Nephron progenitor cell (in vitro differentiated cells): ENCODE results near the gene ABHD13.

ENCODE experiments used
- DNase-seq: peaks from one replicate; pipeline ENCODE4 v3.0.0; 2021
- H3K27ac Mint-ChIP-seq: 2 replicates; pipeline ENCODE4 v1.8.0; 2021; ENCODE audit warnings: mild to moderate bottlenecking, moderate library complexity, mixed read lengths
- H3K27me3 Mint-ChIP-seq: 2 replicates; pipeline ENCODE4 v1.8.0; 2021; ENCODE audit warnings: mild to moderate bottlenecking, low read depth, mixed read lengths; ENCODE audit not compliant: poor library complexity
- H3K36me3 Mint-ChIP-seq: 2 replicates; pipeline ENCODE4 v1.8.0; 2021; ENCODE audit warnings: low read depth, mixed read lengths
- H3K4me1 Mint-ChIP-seq: 2 replicates; pipeline ENCODE4 v1.8.0; 2021; ENCODE audit warnings: mixed read lengths
- H3K4me3 Mint-ChIP-seq: 2 replicates; pipeline ENCODE4 v1.8.0; 2021; ENCODE audit warnings: mild to moderate bottlenecking, moderate library complexity, mixed read lengths
- H3K9me3 Mint-ChIP-seq: 2 replicates; pipeline ENCODE4 v1.8.0; 2021; ENCODE audit warnings: mild to moderate bottlenecking, moderate library complexity, mixed read lengths
- TF ChIP-seq, protein P1 (sequence below): fragments of 200-600 bp; sonication (generic); IDR thresholded peaks from 2 replicates; pipeline ENCODE4 v1.5.0; 2021; ENCODE audit warnings: antibody characterized with exemption

The ABHD13 gene

DNA sequence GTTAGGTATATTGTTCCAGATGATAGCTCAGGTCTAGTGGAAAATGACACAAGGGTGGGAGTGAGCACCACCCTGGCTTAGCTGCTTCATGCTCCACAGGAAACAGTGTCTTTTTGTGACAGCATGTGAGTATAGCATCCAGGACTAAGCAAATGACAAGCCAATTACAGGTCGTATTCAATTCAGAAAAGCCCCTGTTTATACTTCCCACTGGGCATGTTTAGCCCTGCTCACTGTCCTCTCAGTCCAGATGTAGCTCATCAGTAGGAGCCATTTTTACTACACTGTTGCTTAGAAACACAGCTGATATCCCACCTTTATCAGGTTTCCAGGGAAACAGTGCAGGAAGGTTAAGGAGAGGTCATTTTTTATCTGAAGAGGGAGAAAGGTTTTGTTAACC is 8.0 kb downstream of the ABHD13 start:
- H3K27me3 Mint-ChIP-seq, result no peaks in the 10 kb centered on the region
- no peak overlapping the region for H3K4me3 Mint-ChIP-seq
- no peaks in the 10 kb centered on the region for H3K9me3 Mint-ChIP-seq
- peaks cover 11% of the 10 kb centered on the region for H3K36me3 Mint-ChIP-seq
- no peak for DNase-seq
- peak overlapping the region; percentile 11 for H3K27ac Mint-ChIP-seq
- TF ChIP-seq, protein P1, sequence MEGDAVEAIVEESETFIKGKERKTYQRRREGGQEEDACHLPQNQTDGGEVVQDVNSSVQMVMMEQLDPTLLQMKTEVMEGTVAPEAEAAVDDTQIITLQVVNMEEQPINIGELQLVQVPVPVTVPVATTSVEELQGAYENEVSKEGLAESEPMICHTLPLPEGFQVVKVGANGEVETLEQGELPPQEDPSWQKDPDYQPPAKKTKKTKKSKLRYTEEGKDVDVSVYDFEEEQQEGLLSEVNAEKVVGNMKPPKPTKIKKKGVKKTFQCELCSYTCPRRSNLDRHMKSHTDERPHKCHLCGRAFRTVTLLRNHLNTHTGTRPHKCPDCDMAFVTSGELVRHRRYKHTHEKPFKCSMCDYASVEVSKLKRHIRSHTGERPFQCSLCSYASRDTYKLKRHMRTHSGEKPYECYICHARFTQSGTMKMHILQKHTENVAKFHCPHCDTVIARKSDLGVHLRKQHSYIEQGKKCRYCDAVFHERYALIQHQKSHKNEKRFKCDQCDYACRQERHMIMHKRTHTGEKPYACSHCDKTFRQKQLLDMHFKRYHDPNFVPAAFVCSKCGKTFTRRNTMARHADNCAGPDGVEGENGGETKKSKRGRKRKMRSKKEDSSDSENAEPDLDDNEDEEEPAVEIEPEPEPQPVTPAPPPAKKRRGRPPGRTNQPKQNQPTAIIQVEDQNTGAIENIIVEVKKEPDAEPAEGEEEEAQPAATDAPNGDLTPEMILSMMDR, result no peak
- peaks cover 22% of the 10 kb centered on the region for H3K4me1 Mint-ChIP-seq

DNA sequence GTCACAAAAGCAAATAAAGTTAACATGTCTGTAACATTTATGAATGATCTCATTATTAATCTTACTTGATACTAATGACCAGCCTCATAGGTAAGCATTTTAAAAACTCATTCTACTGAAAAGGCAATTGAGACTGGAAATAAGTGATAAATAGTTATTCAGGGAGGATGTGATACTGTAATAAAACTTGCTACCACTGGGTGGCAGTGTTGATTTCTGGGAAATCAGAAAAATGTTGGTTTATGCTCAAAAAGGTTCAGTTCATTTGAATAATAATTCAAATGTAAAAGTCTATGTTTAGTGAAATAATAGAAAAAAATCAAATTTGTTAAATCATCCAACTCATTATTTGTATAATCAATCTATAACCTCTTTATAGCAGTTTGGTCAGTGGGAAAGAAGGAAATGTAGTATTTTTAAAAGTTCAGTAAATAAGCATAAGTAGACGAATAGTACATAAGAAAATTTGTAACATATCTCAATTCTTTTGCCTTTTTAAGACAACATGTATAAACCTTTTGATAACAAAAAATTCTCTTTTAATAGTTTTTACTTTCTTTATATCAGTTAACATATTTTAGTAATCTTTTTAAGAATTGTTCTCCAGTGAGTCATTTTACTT is 9.6 kb downstream of the ABHD13 start:
- TF ChIP-seq, protein P1, result peak; percentile 79
- Mint-ChIP-seq H3K4me1 (peaks cover 21% of the 10 kb centered on the region), H3K27me3 (no peaks in the 10 kb centered on the region), H3K36me3 (peaks cover 11% of the 10 kb centered on the region), H3K9me3 (no peaks in the 10 kb centered on the region), H3K27ac (no peak overlapping the region), H3K4me3 (no peak overlapping the region)
- peak; percentile 29 for DNase-seq

DNA sequence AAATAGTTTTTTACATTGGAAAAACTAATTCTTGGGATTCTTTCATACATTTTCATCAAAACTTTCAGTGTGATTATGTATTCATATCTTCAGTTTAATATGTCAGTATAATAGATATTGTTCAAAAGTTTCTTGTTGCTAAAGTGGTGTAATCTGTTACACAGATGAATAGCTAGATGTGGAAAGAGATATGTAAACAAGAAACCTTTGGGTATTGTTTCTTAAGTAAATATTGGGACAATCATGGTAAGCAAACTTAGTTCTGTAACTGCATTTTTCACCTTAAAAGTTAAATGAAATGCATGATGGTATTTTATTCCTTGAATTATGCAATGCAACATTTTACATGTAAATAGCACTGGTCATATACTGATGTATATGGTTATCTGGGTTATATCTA is 12.2 kb downstream of the ABHD13 start:
- no peaks in the 10 kb centered on the region for H3K27me3 Mint-ChIP-seq
- H3K27ac Mint-ChIP-seq, result no peak overlapping the region
- H3K9me3 Mint-ChIP-seq, result no peaks in the 10 kb centered on the region
- no peak for DNase-seq
- H3K4me1 Mint-ChIP-seq, result peaks cover 17% of the 10 kb centered on the region
- TF ChIP-seq, protein P1, result no peak
- peaks cover 17% of the 10 kb centered on the region for H3K36me3 Mint-ChIP-seq
- H3K4me3 Mint-ChIP-seq, result no peak overlapping the region

DNA sequence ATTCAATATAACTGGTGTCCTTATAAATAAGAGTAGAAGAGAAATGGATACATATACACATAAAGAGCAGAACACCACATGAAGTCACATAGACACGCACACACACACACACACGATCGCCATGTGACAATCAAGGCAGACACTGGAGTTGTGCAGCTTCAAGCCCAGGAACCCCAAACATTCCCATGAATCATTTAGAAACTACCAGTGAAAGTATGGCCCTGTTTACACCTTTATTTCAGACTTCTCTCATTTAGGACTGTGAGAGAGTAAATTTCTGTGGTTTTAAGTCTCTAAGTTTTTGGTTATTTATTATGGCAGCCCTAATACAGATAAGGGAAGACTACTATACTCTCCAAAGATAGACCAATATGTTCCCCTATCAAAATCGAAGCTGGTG is 31.0 kb downstream of the ABHD13 start:
- TF ChIP-seq, protein P1, result no peak
- DNase-seq, result no peak
- H3K36me3 Mint-ChIP-seq, result peaks cover 30% of the 10 kb centered on the region
- peaks cover 45% of the 10 kb centered on the region for H3K9me3 Mint-ChIP-seq
- H3K4me1 Mint-ChIP-seq, result no peaks in the 10 kb centered on the region
- no peak overlapping the region for H3K27ac Mint-ChIP-seq
- H3K27me3 Mint-ChIP-seq, result no peaks in the 10 kb centered on the region
- H3K4me3 Mint-ChIP-seq, result no peak overlapping the region

DNA sequence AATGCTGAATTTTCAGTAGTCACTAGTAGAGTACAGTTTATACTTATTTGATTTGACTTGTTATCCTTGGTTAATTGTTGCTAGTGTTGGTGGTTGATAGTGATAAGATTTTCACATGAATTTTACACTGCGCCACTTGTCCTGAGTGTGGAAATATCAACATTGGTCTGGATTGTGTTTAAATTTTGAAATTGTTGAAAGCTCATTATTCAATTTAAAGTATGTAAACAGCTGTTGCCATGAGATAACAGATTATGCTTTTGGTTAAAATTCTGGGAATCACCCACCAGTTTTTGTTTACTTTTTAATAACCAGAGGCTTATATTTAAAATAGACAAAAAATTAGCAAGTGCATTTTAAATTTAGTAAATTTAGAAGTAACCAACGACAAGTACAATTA is 39.1 kb downstream of the ABHD13 start:
- TF ChIP-seq, protein P1, result no peak
- H3K27me3 Mint-ChIP-seq, result no peaks in the 10 kb centered on the region
- peaks cover 10% of the 10 kb centered on the region for H3K36me3 Mint-ChIP-seq
- no peak overlapping the region for H3K4me3 Mint-ChIP-seq
- H3K4me1 Mint-ChIP-seq, result no peaks in the 10 kb centered on the region
- peaks cover 19% of the 10 kb centered on the region for H3K9me3 Mint-ChIP-seq
- no peak for DNase-seq
- H3K27ac Mint-ChIP-seq, result no peak overlapping the region

DNA sequence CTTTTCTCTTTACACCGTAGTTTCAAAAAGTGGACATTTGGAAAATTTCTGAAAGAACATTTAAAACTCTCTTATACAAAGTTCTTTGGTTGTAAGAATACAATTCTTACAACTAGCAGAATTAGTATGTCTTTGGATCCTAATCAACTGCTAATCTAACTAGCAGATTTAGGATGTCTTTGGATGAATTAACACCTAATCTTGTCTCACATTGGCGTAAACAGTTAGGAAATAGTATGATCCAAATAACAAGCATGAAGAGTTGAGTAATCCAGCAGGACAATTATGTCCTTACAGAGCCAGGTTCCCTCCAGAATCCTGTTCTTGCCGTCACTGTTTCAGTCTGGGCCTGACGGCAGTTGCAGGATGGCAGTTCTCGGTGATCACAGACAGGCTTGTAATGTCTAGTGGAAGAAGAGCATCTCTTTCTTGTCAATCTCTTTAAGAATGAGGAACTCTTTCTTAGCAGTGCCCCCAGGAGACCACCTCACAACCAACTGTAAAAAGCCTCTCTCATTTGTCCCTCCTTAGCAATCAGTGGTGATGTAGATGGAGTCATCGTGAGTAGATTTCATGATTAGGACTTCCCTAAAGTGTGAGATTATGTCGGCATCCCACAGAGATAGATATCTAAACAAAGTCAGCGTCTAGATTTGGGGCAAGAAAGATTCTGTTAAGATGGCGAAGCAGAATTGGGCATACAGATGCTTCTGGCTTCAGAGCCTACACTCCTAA is 45.6 kb downstream of the ABHD13 start:
- H3K27me3 Mint-ChIP-seq, result no peaks in the 10 kb centered on the region
- TF ChIP-seq, protein P1, result no peak
- H3K4me3 Mint-ChIP-seq, result no peak overlapping the region

More for the DNA sequence above, 45.6 kb downstream of the ABHD13 start:
- Mint-ChIP-seq H3K27ac (no peak overlapping the region), H3K36me3 (no peaks in the 10 kb centered on the region), H3K4me1 (no peaks in the 10 kb centered on the region), H3K9me3 (no peaks in the 10 kb centered on the region)
- no peak for DNase-seq
